Measurements from ENCODE around the gene ZNF710. TPM values are rescaled to one million over a fixed set of nuclear protein-coding genes. Genes with fewer than 3 reads are reported as not detected.

The ZNF710 gene
- polyA plus RNA-seq, 1 experiment, result 2.0 TPM

GRCh38 chr15:90083954-90084607 is 83.0 kb downstream of the ZNF710 start:
- DNase-seq (ENCODE audit: low read depth), result no peak

GRCh38 chr15:90084876-90085423 is 83.8 kb downstream of the ZNF710 start:
- H3K27me3 ChIP-seq (ENCODE audit: control insufficient read depth, insufficient read depth, low read length), result no peaks in the 10 kb centered on the region
- no peak overlapping the region for H3K4me3 ChIP-seq (ENCODE audit: low read depth, low read length)
- CTCF ChIA-PET, result interaction anchor here (1.8 to 2.8 kb wide), 4 partner anchors 9 to 187 kb away, joined by 4 to 10 read pairs (median 7); no protein-coding TSS in a partner anchor
- no peak for DNase-seq (ENCODE audit: low read depth)
- no peak for TF ChIP-seq CTCF (IDR thresholded peaks at IDR 0.05; ENCODE audit: insufficient read depth, low read depth, low read length)
- POLR2A ChIA-PET, result no interaction called here
- peaks cover 37% of the 10 kb centered on the region for H3K36me3 ChIP-seq (ENCODE audit: control insufficient read depth, insufficient read depth, low read length)

More at GRCh38 chr15:90083954-90084607, 83.0 kb downstream of the ZNF710 start:
- Histone ChIP-seq H3K36me3 (ENCODE audit: control insufficient read depth, insufficient read depth, low read length) (peaks cover 39% of the 10 kb centered on the region), H3K27me3 (ENCODE audit: control insufficient read depth, insufficient read depth, low read length) (no peaks in the 10 kb centered on the region), H3K4me3 (ENCODE audit: low read depth, low read length) (no peak overlapping the region)
- ChIA-PET POLR2A (no interaction called here), CTCF (interaction anchor here (1.2 to 2.4 kb wide), 5 partner anchors 12 to 217 kb away, joined by 3 to 10 read pairs (median 4); no protein-coding TSS in a partner anchor)
- no peak for TF ChIP-seq CTCF (IDR thresholded peaks at IDR 0.05; ENCODE audit: insufficient read depth, low read depth, low read length)

GRCh38 chr15:90085565-90085964 is 84.4 kb downstream of the ZNF710 start:
- no peak for DNase-seq (ENCODE audit: low read depth)
- no peak for TF ChIP-seq CTCF (IDR thresholded peaks at IDR 0.05; ENCODE audit: insufficient read depth, low read depth, low read length)
- Histone ChIP-seq H3K4me3 (ENCODE audit: low read depth, low read length) (no peak overlapping the region), H3K27me3 (ENCODE audit: control insufficient read depth, insufficient read depth, low read length) (no peaks in the 10 kb centered on the region), H3K36me3 (ENCODE audit: control insufficient read depth, insufficient read depth, low read length) (peaks cover 40% of the 10 kb centered on the region)
- CTCF ChIA-PET, result interaction anchor here (0.9 to 2.8 kb wide), 5 partner anchors 10 to 221 kb away, joined by 4 to 10 read pairs (median 5); no protein-coding TSS in a partner anchor
- POLR2A ChIA-PET, result no interaction called here

GRCh38 chr15:90086868-90087268 is 85.7 kb downstream of the ZNF710 start:
- TF ChIP-seq CTCF (IDR thresholded peaks at IDR 0.05; ENCODE audit: insufficient read depth, low read depth, low read length), result peak; percentile 79

GRCh38 chr15:90087454-90088154 is 86.5 kb downstream of the ZNF710 start:
- POLR2A ChIA-PET, result no interaction called here
- H3K4me3 ChIP-seq (ENCODE audit: low read depth, low read length), result no peak overlapping the region
- CTCF ChIA-PET, result interaction anchor here (0.6 to 2.8 kb wide), 5 partner anchors 12 to 657 kb away, joined by 3 to 11 read pairs (median 7); no protein-coding TSS in a partner anchor
- H3K36me3 ChIP-seq (ENCODE audit: control insufficient read depth, insufficient read depth, low read length), result peaks cover 39% of the 10 kb centered on the region
- no peaks in the 10 kb centered on the region for H3K27me3 ChIP-seq (ENCODE audit: control insufficient read depth, insufficient read depth, low read length)
- no peak for DNase-seq (ENCODE audit: low read depth)
- peak; percentile 32 for TF ChIP-seq CTCF (IDR thresholded peaks at IDR 0.05; ENCODE audit: insufficient read depth, low read depth, low read length)

More at GRCh38 chr15:90086868-90087268, 85.7 kb downstream of the ZNF710 start:
- H3K27me3 ChIP-seq (ENCODE audit: control insufficient read depth, insufficient read depth, low read length), result no peaks in the 10 kb centered on the region
- peaks cover 41% of the 10 kb centered on the region for H3K36me3 ChIP-seq (ENCODE audit: control insufficient read depth, insufficient read depth, low read length)
- DNase-seq (ENCODE audit: low read depth), result no peak
- no peak overlapping the region for H3K4me3 ChIP-seq (ENCODE audit: low read depth, low read length)
- CTCF ChIA-PET, result interaction anchor here (0.5 to 2.8 kb wide), 6 partner anchors 11 to 277 kb away, joined by 3 to 11 read pairs (median 6); no protein-coding TSS in a partner anchor
- POLR2A ChIA-PET, result no interaction called here

Data from BJ (cell line).